Keratinocyte (primary cell): ENCODE data around the gene CFAP43. TPM values are rescaled to one million over a fixed set of nuclear protein-coding genes. Genes with fewer than 3 reads are reported as not detected.

Experiments used
- DNase-seq: peaks from one replicate; pipeline ENCODE4 v3.0.0-alpha.2; 2011; ENCODE audit warnings: low read depth, missing footprints, low spot score
- FAIRE-seq: peaks from 2 replicates; lab custom pipeline; 2011; peaks lifted over from hg19 to GRCh38; lab: Jason Lieb, UNC
- H2AFZ ChIP-seq: 2 replicates; pipeline ENCODE4 v1.6.0; 2012; ENCODE audit warnings: low read length, control low read depth, inconsistent platforms; ENCODE audit not compliant: control insufficient read depth
- H3K27ac ChIP-seq: 2 replicates; pipeline ENCODE4 v1.5.1; 2011; ENCODE audit warnings: low read length; ENCODE audit not compliant: control insufficient read depth, insufficient read depth
- H3K27me3 ChIP-seq: 3 replicates; pipeline ENCODE4 v1.6.0; 2011; ENCODE audit warnings: low read length; ENCODE audit not compliant: control insufficient read depth, insufficient read depth; ENCODE audit errors: extremely low read depth
- H3K36me3 ChIP-seq, 2 experiments: 2 replicates in 1 of 2; 3 replicates in 1 of 2; pipeline ENCODE4 v1.5.1; 2011; ENCODE audit warnings: low read length in 2 of 2, mild to moderate bottlenecking in 1 of 2; ENCODE audit not compliant: control insufficient read depth in 2 of 2, insufficient read depth in 2 of 2; ENCODE audit errors: extremely low read depth in 1 of 2
- H3K4me1 ChIP-seq: 3 replicates; pipeline ENCODE4 v1.5.1; 2011; ENCODE audit warnings: low read length; ENCODE audit not compliant: control insufficient read depth, insufficient read depth; ENCODE audit errors: extremely low read depth
- H3K4me2 ChIP-seq: 3 replicates; pipeline ENCODE4 v1.6.0; 2011; ENCODE audit warnings: low read depth, low read length; ENCODE audit not compliant: control insufficient read depth, insufficient read depth; ENCODE audit errors: extremely low read depth
- H3K4me3 ChIP-seq, 3 experiments: fragments of 200-600 bp in 1 of 3; sonication (generic) in 1 of 3; 2 replicates in 2 of 3; 3 replicates in 1 of 3; pipeline ENCODE4 v1.5.1; 2011 to 2016; ENCODE audit warnings: low read length in 3 of 3, mild to moderate bottlenecking in 3 of 3, control low read depth in 2 of 3, inconsistent platforms in 1 of 3, low read depth in 1 of 3, mixed read lengths in 1 of 3, mixed run types in 1 of 3, moderate library complexity in 1 of 3; ENCODE audit not compliant: control insufficient read depth in 2 of 3, insufficient read depth in 2 of 3; ENCODE audit errors: extremely low read depth in 1 of 3
- H3K79me2 ChIP-seq: 2 replicates; pipeline ENCODE4 v1.6.0; 2012; ENCODE audit warnings: low read length; ENCODE audit not compliant: control insufficient read depth, insufficient read depth
- H3K9ac ChIP-seq: 3 replicates; pipeline ENCODE4 v1.6.0; 2011; ENCODE audit warnings: low read length; ENCODE audit not compliant: control insufficient read depth, insufficient read depth; ENCODE audit errors: extremely low read depth
- H3K9me1 ChIP-seq: 3 replicates; pipeline ENCODE4 v1.6.0; 2011; ENCODE audit warnings: low read length; ENCODE audit not compliant: control insufficient read depth, insufficient read depth; ENCODE audit errors: extremely low read depth
- H3K9me3 ChIP-seq: 2 replicates; pipeline ENCODE4 v1.5.1; 2012; ENCODE audit warnings: low read depth, low read length; ENCODE audit not compliant: control insufficient read depth
- H4K20me1 ChIP-seq: 3 replicates; pipeline ENCODE4 v1.6.0; 2011; ENCODE audit warnings: low read length; ENCODE audit not compliant: control insufficient read depth, insufficient read depth; ENCODE audit errors: extremely low read depth
- CTCF ChIP-seq, 3 experiments: IDR thresholded peaks in 1 of 3; conservative IDR thresholded peaks in 1 of 3; optimal IDR thresholded peaks in 1 of 3; 2 replicates in 2 of 3; 3 replicates in 1 of 3; pipeline versions ENCODE3 to v1.5.1; 2011; ENCODE audit warnings: low read length in 3 of 3, mild to moderate bottlenecking in 3 of 3, moderate library complexity in 2 of 3, control low read depth in 1 of 3, inconsistent platforms in 1 of 3; ENCODE audit not compliant: insufficient read depth in 2 of 3; ENCODE audit errors: extremely low read depth in 1 of 3
- EZH2 ChIP-seq: IDR thresholded peaks from one replicate; pipeline ENCODE4 v1.6.1; 2012; ENCODE audit warnings: inconsistent platforms, mild to moderate bottlenecking, low read length, moderate library complexity
- dilution Hi-C: fragments of 300-500 bp; cut with MboI; formaldehyde crosslinking; loops from one replicate; pipeline ENCODE4 v1.7.0; 2020; ENCODE audit warnings: low sequenced_read_pairs; ENCODE audit not compliant: extremely low pct_ligation_motif_present
- polyA plus RNA-seq, 5 experiments: library from polyadenylated mRNA; depleted of rRNA in 3 of 5; stranded (reverse) in 3 of 5; stranded (forward) in 1 of 5; unstranded in 1 of 5; fragments of >200 nt; gene quantifications; 1 replicate in 1 of 5; 2 replicates in 3 of 5; 3 replicates in 1 of 5; pipeline versions ENCODE4 v1.2.1 to v1.2.3, GENCODE V29; 2011 to 2012; ENCODE audit warnings: missing spikeins in 2 of 5, low read depth in 1 of 5, low replicate concordance in 1 of 5

Gene CFAP43
- polyA plus RNA-seq, 1 donor (not counting 4 experiments of a cell fraction or from before 2014, with no cell fraction given), result 0.25 TPM

GRCh38 chr10:104151737-104152136 is 80.4 kb downstream of the CFAP43 start:
- no peak overlapping the region for H2AFZ ChIP-seq
- no peak overlapping the region for H3K27ac ChIP-seq
- H3K9ac ChIP-seq, result no peak overlapping the region
- H3K9me1 ChIP-seq, result no peaks in the 10 kb centered on the region
- peaks cover 6% of the 10 kb centered on the region for H3K27me3 ChIP-seq
- H3K36me3 ChIP-seq, result no peaks in the 10 kb centered on the region
- TF ChIP-seq CTCF (optimal IDR thresholded peaks at IDR 0.05 in 1 of 3, IDR thresholded peaks at IDR 0.05 in 1 of 3, conservative IDR thresholded peaks at IDR 0.05 in 1 of 3; ENCODE audit: extremely low read depth in 1 of 3, insufficient read depth in 2 of 3, low read length in 3 of 3), result no peak
- no peak for TF ChIP-seq EZH2
- H3K9me3 ChIP-seq, result peaks cover 5% of the 10 kb centered on the region
- no peaks in the 10 kb centered on the region for H3K4me1 ChIP-seq
- no peaks in the 10 kb centered on the region for H4K20me1 ChIP-seq
- DNase-seq, result no peak
- FAIRE-seq, result no peak
- H3K4me2 ChIP-seq, result no peak overlapping the region
- no peaks in the 10 kb centered on the region for H3K79me2 ChIP-seq
- dilution Hi-C loops, result no loop called here
- H3K4me3 ChIP-seq, result no peak overlapping the region

DNA sequence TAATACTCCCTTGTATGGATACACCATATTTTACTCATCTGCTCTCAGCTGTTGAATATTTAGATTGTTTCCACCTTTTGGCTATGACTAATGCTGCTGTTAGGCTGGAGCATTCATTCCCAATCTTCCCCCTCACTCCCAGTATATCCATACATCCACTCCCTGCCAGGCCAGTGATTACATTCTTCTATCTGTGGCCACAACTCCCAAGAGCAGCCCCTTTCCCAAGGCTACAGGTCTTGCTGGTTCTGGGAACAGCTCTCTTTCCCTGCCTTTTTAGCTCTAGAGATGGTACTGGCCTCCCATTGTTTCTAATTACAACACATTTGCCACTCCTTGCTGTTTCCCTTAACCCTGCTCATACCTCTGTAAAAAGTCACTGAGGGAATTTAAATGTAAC is 82.0 kb downstream of the CFAP43 start:
- TF ChIP-seq CTCF (optimal IDR thresholded peaks at IDR 0.05 in 1 of 3, IDR thresholded peaks at IDR 0.05 in 1 of 3, conservative IDR thresholded peaks at IDR 0.05 in 1 of 3; ENCODE audit: extremely low read depth in 1 of 3, insufficient read depth in 2 of 3, low read length in 3 of 3), result no peak
- TF ChIP-seq EZH2, result no peak
- Histone ChIP-seq H3K9me3 (peaks cover 5% of the 10 kb centered on the region), H3K79me2 (no peaks in the 10 kb centered on the region), H3K27ac (no peak overlapping the region), H3K4me1 (no peaks in the 10 kb centered on the region), H3K36me3 (no peaks in the 10 kb centered on the region), H3K9me1 (no peaks in the 10 kb centered on the region), H3K4me2 (no peak overlapping the region), H2AFZ (no peak overlapping the region), H3K27me3 (no peaks in the 10 kb centered on the region), H3K9ac (no peak overlapping the region), H4K20me1 (no peaks in the 10 kb centered on the region), H3K4me3 (no peak overlapping the region)
- FAIRE-seq (no peak), DNase-seq (no peak)
- dilution Hi-C loops, result no loop called here
